GM06990 (cell line): ENCODE measurements around the gene FHOD3.

Experiments used
- DNase-seq: peaks from one replicate; pipeline ENCODE4 v3.0.0-alpha.2; 2011; ENCODE audit not compliant: insufficient read length; ENCODE audit errors: extremely low read depth
- H3K27me3 ChIP-seq: replicated peaks from 2 replicates; pipeline ENCODE4 v1.6.0; 2011; ENCODE audit warnings: low read length; ENCODE audit not compliant: control insufficient read depth, insufficient read depth
- H3K36me3 ChIP-seq: 2 replicates; pipeline ENCODE4 v1.5.1; 2011; ENCODE audit warnings: low read length; ENCODE audit not compliant: control insufficient read depth, insufficient read depth
- H3K4me3 ChIP-seq: replicated peaks from 2 replicates; pipeline ENCODE4 v1.5.1; 2011; ENCODE audit warnings: low read depth, mild to moderate bottlenecking, control low read depth, low read length
- CTCF ChIP-seq: IDR thresholded peaks from 2 replicates; pipeline ENCODE4 v1.5.1; 2011; ENCODE audit warnings: low read length, control low read depth, mild to moderate bottlenecking, inconsistent platforms; ENCODE audit not compliant: insufficient read depth, poor library complexity, severe bottlenecking

The FHOD3 gene

GRCh38 chr18:36374262-36374661, 76.7 kb downstream of the FHOD3 start:
- no peaks in the 10 kb centered on the region for H3K36me3 ChIP-seq
- no peak for DNase-seq
- no peak for TF ChIP-seq CTCF
- H3K27me3 ChIP-seq = no peaks in the 10 kb centered on the region
- H3K4me3 ChIP-seq = no peak overlapping the region

- DNase-seq = no peak
- no peak for TF ChIP-seq CTCF
- Histone ChIP-seq H3K4me3 (no peak overlapping the region), H3K27me3 (no peaks in the 10 kb centered on the region), H3K36me3 (no peaks in the 10 kb centered on the region)
Measured at GRCh38 chr18:36375118-36375517, 77.6 kb downstream of the FHOD3 start.

GRCh38 chr18:36376361-36376760, 78.8 kb downstream of the FHOD3 start:
- H3K36me3 ChIP-seq = no peaks in the 10 kb centered on the region
- TF ChIP-seq CTCF = no peak
- no peak for DNase-seq
- H3K27me3 ChIP-seq = no peaks in the 10 kb centered on the region
- H3K4me3 ChIP-seq = no peak overlapping the region

- Histone ChIP-seq H3K27me3 (no peaks in the 10 kb centered on the region), H3K36me3 (no peaks in the 10 kb centered on the region), H3K4me3 (no peak overlapping the region)
- no peak for TF ChIP-seq CTCF
- DNase-seq = no peak
Measured at GRCh38 chr18:36377626-36378025, 80.1 kb downstream of the FHOD3 start.

GRCh38 chr18:36378205-36378604, 80.7 kb downstream of the FHOD3 start:
- TF ChIP-seq CTCF = no peak
- H3K36me3 ChIP-seq = no peaks in the 10 kb centered on the region
- DNase-seq = no peak
- no peaks in the 10 kb centered on the region for H3K27me3 ChIP-seq
- no peak overlapping the region for H3K4me3 ChIP-seq

- H3K27me3 ChIP-seq = no peaks in the 10 kb centered on the region
- no peak for TF ChIP-seq CTCF
- H3K36me3 ChIP-seq = no peaks in the 10 kb centered on the region; the same call in 1 of the 2 replicates
- DNase-seq = no peak
- no peak overlapping the region for H3K4me3 ChIP-seq
Measured at GRCh38 chr18:36379435-36379984, 82.0 kb downstream of the FHOD3 start.
